Lower leg skin (tissue), 3 donors: ENCODE data around the gene SRPX.

Experiments
- CTCF ChIP-seq, 3 donors: fragments of 450-650 bp; IDR thresholded peaks; one replicate each; pipeline ENCODE4 v1.5.1; 2016; ENCODE audit warnings: antibody characterized with exemption in 3 of 3, mild to moderate bottlenecking in 3 of 3, moderate library complexity in 2 of 3
- POLR2A ChIP-seq, 2 donors: fragments of 450-650 bp; IDR thresholded peaks; one replicate each; pipeline ENCODE4 v1.6.1; 2016 to 2017; ENCODE audit warnings: antibody characterized with exemption in 2 of 2, mild to moderate bottlenecking in 1 of 2, moderate library complexity in 1 of 2

- TF ChIP-seq CTCF (IDR thresholded peaks at IDR 0.05), result no peak
- no peak for TF ChIP-seq POLR2A (IDR thresholded peaks at IDR 0.05)
Observed at GRCh38 chrX:38166478-38167083, 54.1 kb downstream of the SRPX start.
